Anterior cingulate cortex (tissue), 58 donors: Measurements from ENCODE around the gene INAFM1.
"Not testable (repeated sequence)": the region's sequence is repeated elsewhere in the genome, so short reads cannot be mapped to it uniquely, and the experiment has no call there.

Experiments used
- DNase-seq, 58 donors: peaks; one replicate each; lab custom pipeline; 2025; lab: John Stamatoyannopoulos, UW

INAFM1 gene

GRCh38 chr19:47264629-47265028 lies 10.1 kb upstream of the INAFM1 start:
- no peak for DNase-seq

- no peak for DNase-seq
These were observed 8.2 kb upstream of the INAFM1 start for GRCh38 chr19:47266401-47266941.

GRCh38 chr19:47267350-47267759 lies 7.3 kb upstream of the INAFM1 start:
- DNase-seq = peak; percentile 14 to 89 (median 68)

- no peak for DNase-seq
These were observed 6.7 kb upstream of the INAFM1 start for GRCh38 chr19:47268028-47268427.

GRCh38 chr19:47269596-47269995 lies 5.1 kb upstream of the INAFM1 start:
- no peak for DNase-seq

GRCh38 chr19:47270408-47270807 lies 4.3 kb upstream of the INAFM1 start:
- no peak for DNase-seq

GRCh38 chr19:47271949-47272348 lies 2.7 kb upstream of the INAFM1 start:
- no peak for DNase-seq

- peak in 19 of 58 donors; percentile 13 to 79 (median 58) for DNase-seq
These were observed 2.0 kb upstream of the INAFM1 start for GRCh38 chr19:47272448-47273312.

GRCh38 chr19:47273313-47274070 lies 1.2 kb upstream of the INAFM1 start:
- DNase-seq = peak; percentile 47 to 93 (median 84)

- peak in 14 of 58 donors; percentile 8 to 60 (median 30) for DNase-seq
These were observed 441 bp downstream of the INAFM1 start for GRCh38 chr19:47274891-47275761.

GRCh38 chr19:47275791-47276461 lies 1.2 kb downstream of the INAFM1 start:
- peak in 3 of 58 donors; percentile 14 to 29 (median 17) for DNase-seq

- not testable (repeated sequence) for DNase-seq
These were observed 1.8 kb downstream of the INAFM1 start for GRCh38 chr19:47276513-47276912.

GRCh38 chr19:47280183-47280797 lies 5.6 kb downstream of the INAFM1 start:
- peak in 1 of 58 donors; percentile 19 for DNase-seq

- DNase-seq = no peak
These were observed 8.8 kb downstream of the INAFM1 start for GRCh38 chr19:47283405-47284059.

- DNase-seq = peak in 16 of 58 donors; percentile 4 to 69 (median 28)
These were observed 9.7 kb downstream of the INAFM1 start for GRCh38 chr19:47284324-47284899.

- DNase-seq = peak in 46 of 58 donors; percentile 5 to 78 (median 39)
These were observed 21.4 kb downstream of the INAFM1 start for GRCh38 chr19:47296036-47296435.

- DNase-seq = not testable (repeated sequence)
These were observed 26.2 kb downstream of the INAFM1 start for GRCh38 chr19:47300867-47301266.

- no peak for DNase-seq
These were observed 27.6 kb downstream of the INAFM1 start for GRCh38 chr19:47302249-47302648.
